PFSK-1 (cell line): ENCODE results near the gene USH1G.
A peak's percentile ranks its signal among the peaks of the same experiment; 100 is the strongest.

Experiments used
- FOXP2 ChIP-seq: optimal IDR thresholded peaks from 2 replicates; pipeline ENCODE3; 2011; ENCODE audit warnings: borderline replicate concordance, control low read depth, inconsistent platforms; ENCODE audit not compliant: insufficient read depth; ENCODE audit errors: extremely low read length, extremely low read depth
- POLR2AphosphoS5 ChIP-seq: IDR thresholded peaks from 2 replicates; pipeline ENCODE4 v1.6.1; 2012; ENCODE audit warnings: low read depth, mild to moderate bottlenecking, control low read depth, low read length, moderate library complexity
- SIN3A ChIP-seq: IDR thresholded peaks from 2 replicates; pipeline ENCODE4 v1.6.1; 2012; ENCODE audit warnings: mild to moderate bottlenecking, low read length, moderate library complexity, borderline replicate concordance; ENCODE audit not compliant: insufficient read depth
- TAF1 ChIP-seq: IDR thresholded peaks from 2 replicates; pipeline ENCODE4 v1.6.1; 2012; ENCODE audit warnings: low read length, control low read depth, borderline replicate concordance; ENCODE audit not compliant: insufficient read depth
- TF ChIP-seq, protein P1 (sequence below), 2 experiments: IDR thresholded peaks; 2 replicates each; pipeline versions ENCODE4 v1.6.1 to v1.8.0; 2011 to 2012; ENCODE audit warnings: low read depth in 2 of 2, low read length in 2 of 2, control low read depth in 1 of 2, inconsistent platforms in 1 of 2, mild to moderate bottlenecking in 1 of 2, moderate library complexity in 1 of 2; ENCODE audit not compliant: insufficient read depth in 1 of 2

The USH1G gene

DNA sequence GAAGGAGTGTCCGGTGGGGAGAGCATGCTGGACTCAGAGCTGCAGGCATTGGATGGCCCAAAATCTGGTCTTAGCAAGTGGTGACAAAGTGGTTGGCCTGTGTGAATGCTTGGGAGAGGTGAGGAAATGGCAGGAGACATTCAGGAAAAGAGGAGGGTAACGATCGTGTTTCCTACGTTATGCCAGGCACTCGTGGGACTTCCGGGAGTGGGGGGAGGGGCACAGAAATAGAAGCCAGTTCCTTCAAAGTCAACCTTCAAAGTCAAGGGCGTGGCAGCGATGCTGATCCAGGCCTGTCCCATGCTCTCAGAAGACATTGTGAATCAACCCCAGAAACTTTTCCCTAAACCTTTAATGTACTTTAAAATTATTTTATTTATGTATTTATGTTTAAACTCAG, 16.5 kb upstream of the USH1G start:
- TF ChIP-seq TAF1: no peak
- TF ChIP-seq, protein P1, sequence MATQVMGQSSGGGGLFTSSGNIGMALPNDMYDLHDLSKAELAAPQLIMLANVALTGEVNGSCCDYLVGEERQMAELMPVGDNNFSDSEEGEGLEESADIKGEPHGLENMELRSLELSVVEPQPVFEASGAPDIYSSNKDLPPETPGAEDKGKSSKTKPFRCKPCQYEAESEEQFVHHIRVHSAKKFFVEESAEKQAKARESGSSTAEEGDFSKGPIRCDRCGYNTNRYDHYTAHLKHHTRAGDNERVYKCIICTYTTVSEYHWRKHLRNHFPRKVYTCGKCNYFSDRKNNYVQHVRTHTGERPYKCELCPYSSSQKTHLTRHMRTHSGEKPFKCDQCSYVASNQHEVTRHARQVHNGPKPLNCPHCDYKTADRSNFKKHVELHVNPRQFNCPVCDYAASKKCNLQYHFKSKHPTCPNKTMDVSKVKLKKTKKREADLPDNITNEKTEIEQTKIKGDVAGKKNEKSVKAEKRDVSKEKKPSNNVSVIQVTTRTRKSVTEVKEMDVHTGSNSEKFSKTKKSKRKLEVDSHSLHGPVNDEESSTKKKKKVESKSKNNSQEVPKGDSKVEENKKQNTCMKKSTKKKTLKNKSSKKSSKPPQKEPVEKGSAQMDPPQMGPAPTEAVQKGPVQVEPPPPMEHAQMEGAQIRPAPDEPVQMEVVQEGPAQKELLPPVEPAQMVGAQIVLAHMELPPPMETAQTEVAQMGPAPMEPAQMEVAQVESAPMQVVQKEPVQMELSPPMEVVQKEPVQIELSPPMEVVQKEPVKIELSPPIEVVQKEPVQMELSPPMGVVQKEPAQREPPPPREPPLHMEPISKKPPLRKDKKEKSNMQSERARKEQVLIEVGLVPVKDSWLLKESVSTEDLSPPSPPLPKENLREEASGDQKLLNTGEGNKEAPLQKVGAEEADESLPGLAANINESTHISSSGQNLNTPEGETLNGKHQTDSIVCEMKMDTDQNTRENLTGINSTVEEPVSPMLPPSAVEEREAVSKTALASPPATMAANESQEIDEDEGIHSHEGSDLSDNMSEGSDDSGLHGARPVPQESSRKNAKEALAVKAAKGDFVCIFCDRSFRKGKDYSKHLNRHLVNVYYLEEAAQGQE (IDR thresholded peaks at IDR 0.05; ENCODE audit: insufficient read depth in 1 of 2, low read depth in 2 of 2, low read length in 2 of 2): no peak
- TF ChIP-seq FOXP2: no peak
- no peak for TF ChIP-seq SIN3A
- TF ChIP-seq POLR2AphosphoS5: no peak

DNA sequence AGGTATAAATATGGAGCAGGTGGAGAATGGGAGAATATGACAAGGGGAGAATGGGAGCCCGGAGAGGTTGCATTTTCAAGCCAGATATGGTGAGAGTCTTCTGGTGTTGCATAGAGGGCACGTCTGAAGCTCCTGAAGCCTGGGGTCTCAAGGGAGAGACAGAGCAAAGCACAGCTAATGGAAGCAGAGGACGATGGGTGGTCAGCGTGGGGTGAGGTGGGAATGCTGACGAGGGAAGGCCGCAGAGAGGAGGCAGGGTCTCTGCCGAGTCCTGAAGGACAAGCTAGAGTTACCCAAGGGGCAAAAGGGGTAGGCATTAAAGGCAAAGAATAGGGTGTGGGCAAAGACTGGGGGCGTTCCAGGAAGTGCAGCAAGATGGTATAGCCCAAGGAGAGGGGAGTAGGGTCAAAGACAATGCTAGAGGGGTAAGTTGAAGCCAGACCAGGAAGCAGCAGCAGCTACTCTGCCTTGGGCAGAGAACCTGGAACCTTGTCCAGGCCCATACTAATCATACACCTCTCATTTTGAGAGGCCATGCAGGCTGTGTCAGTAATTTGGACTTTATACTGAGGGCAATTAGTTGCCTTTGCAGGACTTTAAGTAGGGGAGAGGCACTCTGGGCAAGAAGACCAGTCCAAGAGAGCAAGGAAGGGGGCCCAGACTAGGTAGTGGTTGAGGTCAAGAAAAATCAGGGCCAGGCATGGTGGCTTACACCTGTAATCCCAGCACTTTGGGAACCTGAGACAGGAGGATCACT, 15.3 kb upstream of the USH1G start:
- TF ChIP-seq POLR2AphosphoS5 (no peak), TAF1 (no peak), FOXP2 (no peak), SIN3A (no peak)
- TF ChIP-seq, protein P1 (IDR thresholded peaks at IDR 0.05; ENCODE audit: insufficient read depth in 1 of 2, low read depth in 2 of 2, low read length in 2 of 2): no peak

DNA sequence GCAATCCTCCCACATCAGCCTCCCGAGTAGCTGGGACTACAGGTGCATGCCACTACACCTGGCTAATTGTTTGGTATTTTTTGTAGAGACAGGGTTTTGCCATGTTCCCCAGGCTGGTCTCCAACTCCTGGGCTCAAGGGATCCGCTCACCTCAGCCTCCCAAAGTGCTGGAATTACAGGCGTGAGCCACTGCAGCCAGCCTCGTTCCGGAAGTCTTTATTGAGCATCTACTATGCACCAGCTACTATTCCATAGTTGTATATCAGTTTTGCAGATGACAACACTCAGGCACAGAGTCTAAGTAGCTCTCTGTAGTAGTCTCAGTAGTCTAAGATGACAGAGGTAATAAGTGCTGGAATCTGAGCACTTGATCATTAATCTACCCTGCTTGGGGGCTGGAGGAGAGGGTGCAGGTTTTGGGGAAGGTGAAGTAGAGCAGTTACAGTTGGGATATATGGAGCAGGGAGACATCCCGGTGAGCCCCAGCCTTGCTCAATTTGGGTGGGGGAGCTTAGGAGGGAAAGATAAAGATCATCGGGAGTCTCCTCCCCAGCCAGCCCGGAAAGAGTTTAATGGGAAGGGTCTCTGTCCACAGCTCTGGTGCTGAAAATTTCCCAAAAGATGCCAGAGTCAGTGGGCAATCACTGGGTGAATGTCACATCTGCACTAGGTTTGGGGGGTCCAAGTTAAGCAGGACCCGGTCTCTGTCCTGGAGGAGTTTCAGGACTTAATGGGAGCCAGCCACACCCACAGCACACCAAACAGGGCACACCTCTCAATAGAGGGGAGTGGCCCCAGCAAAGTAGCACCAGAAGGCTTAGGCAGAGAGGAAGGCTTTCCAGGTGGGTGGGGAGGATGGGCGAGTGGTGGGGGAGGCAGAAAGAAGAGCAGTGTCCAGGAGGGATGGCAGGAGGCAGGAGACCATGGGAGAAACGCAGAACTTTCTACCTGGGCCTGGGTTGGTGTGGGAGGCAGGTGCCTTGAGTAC, 14.3 kb upstream of the USH1G start:
- TF ChIP-seq, protein P1 (IDR thresholded peaks at IDR 0.05; ENCODE audit: insufficient read depth in 1 of 2, low read depth in 2 of 2, low read length in 2 of 2): peak; percentile 78 to 93
- TF ChIP-seq TAF1 (no peak), FOXP2 (no peak)

DNA sequence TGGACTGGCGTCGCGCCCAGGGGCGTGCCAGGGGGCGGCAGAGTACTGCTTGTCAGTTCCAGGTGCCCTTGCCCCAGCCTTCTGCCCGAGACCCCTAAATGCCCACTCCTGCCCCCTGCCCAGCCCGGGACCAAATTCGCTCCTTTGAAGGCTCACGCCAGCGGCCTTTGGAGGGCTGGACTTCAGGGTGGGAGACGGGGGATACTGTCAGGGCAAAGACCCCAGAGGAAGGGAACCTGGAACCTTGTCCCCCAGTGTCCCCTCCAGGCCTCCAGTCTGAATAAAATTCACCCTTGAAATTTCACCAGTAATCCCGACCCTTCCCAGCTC, 13.4 kb upstream of the USH1G start:
- no peak for TF ChIP-seq FOXP2
- TF ChIP-seq, protein P1 (IDR thresholded peaks at IDR 0.05; ENCODE audit: insufficient read depth in 1 of 2, low read depth in 2 of 2, low read length in 2 of 2): no peak
- no peak for TF ChIP-seq POLR2AphosphoS5
- TF ChIP-seq SIN3A: no peak
- TF ChIP-seq TAF1: no peak
